Lower lobe of right lung (tissue), 2 donors: ENCODE data around the gene BMP8B. TPM values are rescaled to one million over a fixed set of nuclear protein-coding genes. Genes with fewer than 3 reads are reported as not detected.
A peak's percentile ranks its signal among the peaks of the same experiment; 100 is the strongest.
"Not testable (repeated sequence)": the region's sequence is repeated elsewhere in the genome, so short reads cannot be mapped to it uniquely, and the experiment has no call there.

Experiments
- ATAC-seq, 2 donors: fragments of 200-7000 bp; cut with Tn5 transposase; one replicate each; pipeline ENCODE4 v1.9.1; 2020 to 2022; ENCODE audit warnings: mild to moderate bottlenecking in 2 of 2, moderate library complexity in 2 of 2
- DNase-seq: peaks from one replicate; pipeline ENCODE4 v3.0.0-alpha.2; 2020
- H3K27ac ChIP-seq: fragments of 200-600 bp; one replicate; pipeline ENCODE4 v1.8.0; 2022
- H3K27me3 ChIP-seq: fragments of 200-600 bp; one replicate; pipeline ENCODE4 v1.8.0; 2022; ENCODE audit warnings: low read depth
- H3K36me3 ChIP-seq: fragments of 200-600 bp; one replicate; pipeline ENCODE4 v1.8.0; 2022; ENCODE audit warnings: mild to moderate bottlenecking
- H3K4me1 ChIP-seq: fragments of 200-600 bp; one replicate; pipeline ENCODE4 v1.8.0; 2022
- H3K4me3 ChIP-seq: fragments of 200-600 bp; one replicate; pipeline ENCODE4 v1.8.0; 2022; ENCODE audit warnings: mild to moderate bottlenecking
- H3K9me3 ChIP-seq: fragments of 200-600 bp; one replicate; pipeline ENCODE4 v1.8.0; 2022
- intact Hi-C: fragments of 100-400 bp; cut with DNase I; formaldehyde crosslinking; loops from one replicate; pipeline ENCODE4 v1.11.0; 2022
- total RNA-seq: library from RNA; stranded (reverse); fragmentation: NEBNext Ultra II Directional; extraction: Animal tissue kit (Norgen Biotek cat#: 25700); gene quantifications from one replicate; pipeline ENCODE4 v1.2.1, GENCODE V29; 2021
- TF ChIP-seq, protein P1 (sequence below): fragments of 200-600 bp; IDR thresholded peaks from one replicate; pipeline ENCODE4 v1.8.0; 2022; ENCODE audit warnings: antibody characterized with exemption, mild to moderate bottlenecking
- donor health status: DM: no; HTN: yes; CAD: no; lungs with severe emphysema.

The BMP8B gene
- total RNA-seq, 1 donor from 2014 or later, result 1.7 TPM

DNA sequence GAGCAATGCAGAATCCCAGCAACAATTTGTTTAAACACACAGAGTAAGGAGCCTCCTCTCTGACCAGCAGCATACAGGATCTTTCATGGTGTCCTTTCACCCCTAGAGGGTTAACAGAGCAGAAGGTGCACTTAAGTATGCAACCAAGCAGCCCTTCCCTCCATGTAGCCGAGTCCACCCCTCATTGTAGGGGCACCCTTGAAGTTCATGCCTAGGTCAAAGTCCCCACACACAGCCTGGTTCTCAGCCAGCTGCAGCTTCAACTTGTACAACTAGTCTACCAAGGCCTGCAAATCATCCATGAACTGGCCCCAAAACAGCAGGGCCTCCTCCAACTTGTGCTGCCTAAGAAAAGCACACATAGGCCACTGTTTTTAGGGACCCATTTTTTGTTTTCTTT, 7.0 kb upstream of the BMP8B start:
- Histone ChIP-seq H3K27me3 (no peaks in the 10 kb centered on the region), H3K27ac (no peak overlapping the region), H3K9me3 (no peaks in the 10 kb centered on the region), H3K4me3 (no peak overlapping the region), H3K36me3 (no peaks in the 10 kb centered on the region), H3K4me1 (peaks cover 6% of the 10 kb centered on the region)
- peak; percentile 10 for DNase-seq
- TF ChIP-seq, protein P1, sequence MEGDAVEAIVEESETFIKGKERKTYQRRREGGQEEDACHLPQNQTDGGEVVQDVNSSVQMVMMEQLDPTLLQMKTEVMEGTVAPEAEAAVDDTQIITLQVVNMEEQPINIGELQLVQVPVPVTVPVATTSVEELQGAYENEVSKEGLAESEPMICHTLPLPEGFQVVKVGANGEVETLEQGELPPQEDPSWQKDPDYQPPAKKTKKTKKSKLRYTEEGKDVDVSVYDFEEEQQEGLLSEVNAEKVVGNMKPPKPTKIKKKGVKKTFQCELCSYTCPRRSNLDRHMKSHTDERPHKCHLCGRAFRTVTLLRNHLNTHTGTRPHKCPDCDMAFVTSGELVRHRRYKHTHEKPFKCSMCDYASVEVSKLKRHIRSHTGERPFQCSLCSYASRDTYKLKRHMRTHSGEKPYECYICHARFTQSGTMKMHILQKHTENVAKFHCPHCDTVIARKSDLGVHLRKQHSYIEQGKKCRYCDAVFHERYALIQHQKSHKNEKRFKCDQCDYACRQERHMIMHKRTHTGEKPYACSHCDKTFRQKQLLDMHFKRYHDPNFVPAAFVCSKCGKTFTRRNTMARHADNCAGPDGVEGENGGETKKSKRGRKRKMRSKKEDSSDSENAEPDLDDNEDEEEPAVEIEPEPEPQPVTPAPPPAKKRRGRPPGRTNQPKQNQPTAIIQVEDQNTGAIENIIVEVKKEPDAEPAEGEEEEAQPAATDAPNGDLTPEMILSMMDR, result no peak
- intact Hi-C loops, result no loop called here
- ATAC-seq, result no peak

DNA sequence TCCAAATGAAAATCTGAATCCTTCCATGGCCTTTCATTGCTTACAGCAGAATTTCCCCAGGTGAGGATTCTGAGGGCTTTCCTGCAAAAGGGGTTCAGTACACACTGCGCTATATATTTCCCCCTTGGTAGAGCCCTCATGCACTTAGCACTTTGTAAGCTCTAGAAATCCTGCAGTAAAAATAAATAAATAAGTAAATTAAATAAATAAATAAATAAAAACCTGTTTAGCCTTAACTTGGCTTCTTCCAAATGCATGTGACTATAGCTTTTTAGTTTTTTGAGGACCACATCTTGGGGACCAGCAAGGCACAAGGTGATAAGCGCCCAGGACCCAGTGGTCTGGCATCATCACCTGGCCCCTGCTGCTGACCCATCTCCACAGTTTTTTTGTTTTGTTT, 3.2 kb upstream of the BMP8B start:
- TF ChIP-seq, protein P1, result no peak
- DNase-seq (no peak), ATAC-seq (no peak)
- no peak overlapping the region for H3K27ac ChIP-seq
- no peaks in the 10 kb centered on the region for H3K9me3 ChIP-seq
- peaks cover 8% of the 10 kb centered on the region for H3K4me1 ChIP-seq
- intact Hi-C loops, result no loop called here
- peaks cover 6% of the 10 kb centered on the region for H3K27me3 ChIP-seq
- no peak overlapping the region for H3K4me3 ChIP-seq
- no peaks in the 10 kb centered on the region for H3K36me3 ChIP-seq

DNA sequence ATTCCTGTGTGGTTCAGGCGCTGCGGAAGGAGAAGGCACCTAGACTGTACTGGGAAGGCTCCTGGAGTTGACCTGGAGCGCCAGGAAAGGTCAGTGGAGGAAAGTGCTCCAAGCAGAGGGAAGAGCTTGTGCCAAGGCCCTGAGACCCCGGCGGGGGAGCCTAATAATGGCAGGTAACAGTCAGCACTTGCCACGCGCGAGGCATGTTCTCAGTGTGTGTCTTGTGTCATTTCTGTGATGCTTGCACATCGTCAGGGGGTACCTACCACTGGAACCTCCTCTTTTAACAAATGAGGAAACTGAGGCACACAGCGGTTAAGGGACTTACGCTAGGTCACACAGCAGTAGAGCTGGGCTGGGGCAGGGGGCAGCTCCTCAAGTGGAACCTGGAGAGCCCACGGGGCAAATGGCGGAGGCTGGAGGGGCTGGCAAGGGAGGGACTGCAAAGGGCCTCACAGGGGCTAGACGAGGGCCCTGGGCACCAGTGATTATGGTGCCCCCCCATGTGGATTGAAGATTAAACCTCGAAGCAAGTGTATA, 976 bp upstream of the BMP8B start:
- no peaks in the 10 kb centered on the region for H3K36me3 ChIP-seq
- peak overlapping the region; percentile 62 for H3K27ac ChIP-seq
- TF ChIP-seq, protein P1, result no peak
- peak overlapping the region; percentile 61 for H3K4me3 ChIP-seq
- H3K4me1 ChIP-seq, result peaks cover 8% of the 10 kb centered on the region
- ATAC-seq (no peak), DNase-seq (no peak)
- intact Hi-C loops, result no loop called here
- no peaks in the 10 kb centered on the region for H3K9me3 ChIP-seq
- H3K27me3 ChIP-seq, result peaks cover 6% of the 10 kb centered on the region

DNA sequence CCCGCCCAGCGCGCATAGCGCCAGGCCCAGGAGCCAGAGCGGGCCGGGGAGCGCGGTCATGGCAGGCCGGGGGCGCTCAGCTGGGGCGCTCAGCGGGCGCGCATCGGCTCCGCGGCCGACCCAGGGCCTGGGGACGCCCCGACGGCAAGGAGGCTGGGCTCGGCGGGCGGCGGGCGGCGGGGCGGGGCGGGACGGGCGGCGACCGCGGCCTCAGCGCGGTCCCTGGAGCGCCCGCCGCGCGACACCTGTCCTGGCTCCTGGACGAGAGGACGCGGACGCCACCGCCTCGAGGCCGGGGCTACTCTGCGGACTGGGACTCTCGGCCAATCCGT, 273 bp downstream of the BMP8B start:
- ATAC-seq, result peak; percentile 33 to 48

DNA sequence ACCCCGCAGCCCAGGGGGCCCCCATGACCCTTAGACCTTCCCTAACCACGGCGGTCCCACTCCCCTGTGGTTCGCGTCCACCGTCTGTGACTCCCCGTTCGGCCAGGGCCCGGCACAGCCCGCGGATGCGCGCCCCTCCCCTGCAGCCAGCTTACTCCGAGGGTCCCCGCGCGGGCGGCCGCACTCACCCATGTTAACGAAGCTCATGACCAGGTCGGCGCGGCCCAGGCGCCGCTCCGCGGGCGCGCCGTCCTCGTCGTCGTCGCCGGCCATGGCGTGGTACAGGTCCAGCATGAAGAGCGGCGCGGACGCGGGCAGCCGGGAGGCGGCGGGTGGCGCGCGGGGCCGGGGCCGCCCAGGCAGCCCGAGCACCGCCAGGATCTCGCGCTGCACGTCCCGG, 701 bp downstream of the BMP8B start:
- H3K36me3 ChIP-seq, intact Hi-C loops, H3K4me1 ChIP-seq, H3K27ac ChIP-seq, DNase-seq, H3K27me3 ChIP-seq, ATAC-seq, H3K9me3 ChIP-seq: not testable (repeated sequence)
- H3K4me3 ChIP-seq, result peak overlapping the region; percentile 11

More for the DNA sequence above, 273 bp downstream of the BMP8B start:
- H3K4me3 ChIP-seq, result peak overlapping the region; percentile 61
- peak overlapping the region; percentile 62 for H3K27ac ChIP-seq
- H3K36me3 ChIP-seq, result no peaks in the 10 kb centered on the region
- DNase-seq, result no peak
- intact Hi-C loops, result no loop called here
- H3K4me1 ChIP-seq, result peaks cover 8% of the 10 kb centered on the region
- TF ChIP-seq, protein P1, result no peak
- no peaks in the 10 kb centered on the region for H3K9me3 ChIP-seq
- peaks cover 6% of the 10 kb centered on the region for H3K27me3 ChIP-seq

DNA sequence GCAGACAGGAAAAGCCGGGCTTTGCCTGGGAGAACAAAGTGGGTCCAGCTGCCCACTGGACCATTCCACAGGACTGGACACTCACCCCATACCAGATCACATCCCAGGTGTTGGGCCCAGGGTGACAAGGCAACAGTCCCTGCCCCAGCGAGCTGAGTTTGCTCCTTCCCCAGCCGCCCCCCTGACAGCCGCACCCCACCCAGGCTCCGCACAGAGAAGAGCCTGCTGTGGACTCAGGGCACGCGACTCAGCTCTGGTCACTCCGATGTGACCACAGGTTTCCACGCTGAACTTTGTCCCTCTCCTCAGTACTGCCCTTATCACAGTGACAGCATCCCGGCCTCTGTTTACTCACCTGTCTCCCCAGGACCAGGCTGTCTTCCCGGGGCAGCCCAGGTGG, 1.2 kb downstream of the BMP8B start:
- Histone ChIP-seq H3K4me1 (peaks cover 8% of the 10 kb centered on the region), H3K36me3 (no peaks in the 10 kb centered on the region), H3K27ac (no peak overlapping the region), H3K27me3 (peaks cover 6% of the 10 kb centered on the region), H3K9me3 (no peaks in the 10 kb centered on the region), H3K4me3 (no peak overlapping the region)
- ATAC-seq, result no peak
- intact Hi-C loops, result no loop called here
- TF ChIP-seq, protein P1, result no peak
- DNase-seq, result peak; percentile 32

DNA sequence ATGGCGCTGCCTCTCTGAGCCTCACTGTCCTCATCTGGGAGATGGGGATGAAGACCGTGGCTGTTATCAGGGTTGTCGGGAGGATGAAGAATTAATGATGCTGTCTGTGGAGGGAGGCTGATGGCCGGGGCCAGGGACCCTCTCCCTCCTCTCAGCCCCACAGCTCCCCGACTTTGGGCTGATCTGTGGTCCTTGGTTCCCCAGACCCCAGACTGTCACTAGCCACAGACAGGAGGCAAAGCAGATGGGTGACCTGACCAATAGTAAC, 1.6 kb downstream of the BMP8B start:
- H3K4me3 ChIP-seq, H3K36me3 ChIP-seq, intact Hi-C loops, H3K9me3 ChIP-seq, H3K27ac ChIP-seq, H3K4me1 ChIP-seq, DNase-seq, H3K27me3 ChIP-seq, ATAC-seq: not testable (repeated sequence)

DNA sequence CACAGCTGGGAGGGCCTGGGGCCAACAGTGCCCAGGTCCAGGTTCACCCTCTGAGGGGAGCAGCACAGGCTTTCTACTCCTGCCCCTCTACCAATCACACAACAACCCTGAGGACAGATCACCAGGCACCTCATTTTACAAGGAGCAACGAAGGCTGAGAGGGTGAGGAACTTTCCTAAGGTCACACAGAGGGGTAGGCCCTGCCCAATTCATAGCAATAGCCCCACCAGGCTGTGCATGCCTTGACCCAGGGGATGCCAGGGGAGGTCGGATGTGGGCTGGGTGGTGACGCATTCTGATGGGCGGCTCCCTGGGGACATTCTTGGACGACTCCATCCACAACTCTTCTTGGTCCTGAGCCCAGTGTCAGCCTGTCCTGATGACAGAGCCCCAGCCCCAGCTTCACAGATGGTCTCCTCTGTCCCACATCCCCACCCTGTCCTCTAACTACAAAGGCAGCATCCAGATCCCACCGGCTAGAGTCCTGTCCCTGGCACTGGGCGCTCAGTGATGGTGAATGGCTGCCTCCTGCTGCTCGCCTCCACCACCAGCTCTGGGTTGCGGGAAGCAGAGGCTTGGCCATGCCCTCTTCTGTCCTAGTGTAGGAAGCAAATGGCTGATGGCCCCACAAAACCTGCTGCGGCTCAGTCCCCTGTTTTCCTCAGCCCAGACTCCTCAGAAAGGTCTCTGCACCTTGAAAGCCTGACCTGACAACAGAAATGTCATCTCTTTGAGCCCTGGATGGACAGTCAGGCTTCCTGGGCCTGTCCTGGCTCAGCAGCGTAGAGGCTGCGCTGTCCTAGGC, 2.2 kb downstream of the BMP8B start:
- not testable (repeated sequence) for ATAC-seq, DNase-seq

DNA sequence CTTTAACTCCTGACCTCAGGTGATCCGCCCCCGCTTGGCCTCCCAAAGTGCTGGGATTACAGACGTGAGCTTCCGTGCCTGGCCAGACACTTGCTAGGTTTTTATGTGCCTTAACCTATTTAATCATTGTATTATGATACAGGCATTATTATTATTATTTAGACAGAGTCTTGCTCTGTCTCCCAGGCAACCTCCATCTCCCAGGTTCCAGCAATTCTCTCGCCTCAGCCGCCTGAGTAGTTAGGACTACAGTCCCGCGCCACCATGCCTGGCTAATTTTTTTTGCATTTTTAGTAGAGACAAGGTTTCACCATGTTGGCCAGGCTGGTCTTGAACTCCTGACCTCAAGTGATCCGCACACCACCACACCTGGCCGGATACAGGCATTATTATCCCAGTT, 6.0 kb downstream of the BMP8B start:
- H3K27me3 ChIP-seq, DNase-seq, H3K4me3 ChIP-seq, H3K4me1 ChIP-seq, ATAC-seq, H3K9me3 ChIP-seq, H3K27ac ChIP-seq, intact Hi-C loops, H3K36me3 ChIP-seq: not testable (repeated sequence)

More for the DNA sequence above, 2.2 kb downstream of the BMP8B start:
- H3K9me3 ChIP-seq, intact Hi-C loops, H3K27me3 ChIP-seq, H3K36me3 ChIP-seq, H3K4me3 ChIP-seq, H3K27ac ChIP-seq, H3K4me1 ChIP-seq: not testable (repeated sequence)
